CD4-positive, alpha-beta T cell (primary cell): ENCODE results near the gene NIPAL4. TPM values are rescaled to one million over a fixed set of nuclear protein-coding genes. Genes with fewer than 3 reads are reported as not detected.

ENCODE experiments used
- ATAC-seq: fragments of 200-7000 bp; cut with Tn5 transposase; one replicate; pipeline ENCODE4 v1.10.0; 2022; ENCODE audit warnings: mild to moderate bottlenecking; ENCODE audit not compliant: poor library complexity
- CTCF ChIA-PET: fragments of 350-600 bp; sonication (Branson Sonifier 250); formaldehyde crosslinking; loops from one replicate; lab custom pipeline; 2021; ENCODE audit warnings: antibody characterized with exemption, inconsistent platforms; lab: Charles Lee
- POLR2A ChIA-PET: fragments of 350-600 bp; sonication (Branson Sonifier 250); formaldehyde crosslinking; loops from one replicate; lab custom pipeline; 2021; ENCODE audit warnings: antibody characterized with exemption, inconsistent platforms; lab: Charles Lee
- DNase-seq, 14 experiments: peaks; one replicate each; pipeline ENCODE4 v3.0.0-alpha.2; 2013 to 2020; ENCODE audit warnings: mixed read lengths in 2 of 14
- H3K27ac ChIP-seq, 2 donors: one replicate each; pipeline versions ENCODE4 v1.5.1 to v1.7.0; 2013; ENCODE audit warnings: low read length in 2 of 2, low read depth in 1 of 2, mild to moderate bottlenecking in 1 of 2
- H3K27me3 ChIP-seq, 2 experiments: 1 replicate in 1 of 2; 2 replicates in 1 of 2; pipeline versions ENCODE4 v1.6.1 to v1.7.0; 2013; ENCODE audit warnings: low read length in 2 of 2, control low read depth in 1 of 2, mild to moderate bottlenecking in 1 of 2, moderate library complexity in 1 of 2; ENCODE audit not compliant: insufficient read depth in 2 of 2, control insufficient read depth in 1 of 2
- H3K36me3 ChIP-seq: one replicate; pipeline ENCODE4 v1.6.1; 2013; ENCODE audit warnings: low read length, control low read depth; ENCODE audit not compliant: insufficient read depth
- H3K4me1 ChIP-seq: one replicate; pipeline ENCODE4 v1.6.1; 2013; ENCODE audit warnings: low read length, control low read depth; ENCODE audit not compliant: insufficient read depth
- H3K4me3 ChIP-seq: one replicate; pipeline ENCODE4 v1.5.1; 2013; ENCODE audit warnings: mild to moderate bottlenecking, low read length, moderate library complexity
- H3K9me3 ChIP-seq, 2 experiments: 1 replicate in 1 of 2; 2 replicates in 1 of 2; pipeline versions ENCODE4 v1.6.1 to v1.7.0; 2013; ENCODE audit warnings: low read length in 2 of 2, mild to moderate bottlenecking in 2 of 2, control low read depth in 1 of 2, moderate library complexity in 1 of 2; ENCODE audit not compliant: control insufficient read depth in 1 of 2, insufficient read depth in 1 of 2
- H3K27ac Mint-ChIP-seq: one replicate; pipeline ENCODE4 v1.8.0; 2020; ENCODE audit warnings: mixed read lengths
- H3K27me3 Mint-ChIP-seq: one replicate; pipeline ENCODE4 v1.8.0; 2021; ENCODE audit warnings: mixed read lengths
- H3K36me3 Mint-ChIP-seq: one replicate; pipeline ENCODE4 v1.8.0; 2021; ENCODE audit warnings: low read depth, mixed read lengths
- H3K4me1 Mint-ChIP-seq: one replicate; pipeline ENCODE4 v1.8.0; 2021; ENCODE audit warnings: low read depth, mixed read lengths
- H3K4me3 Mint-ChIP-seq: one replicate; pipeline ENCODE4 v1.8.0; 2020; ENCODE audit warnings: mild to moderate bottlenecking, mixed read lengths
- H3K9me3 Mint-ChIP-seq: one replicate; pipeline ENCODE4 v1.8.0; 2020; ENCODE audit warnings: mixed read lengths
- CTCF ChIP-seq: fragments of 200-600 bp; IDR thresholded peaks from one replicate; pipeline ENCODE4 v1.8.0; 2022; ENCODE audit warnings: antibody characterized with exemption, mild to moderate bottlenecking
- intact Hi-C, 2 experiments: fragments of 100-400 bp; cut with DNase I in 1 of 2; cut with micrococcal nuclease in 1 of 2; formaldehyde crosslinking; loops; one replicate each; pipeline versions ENCODE4 v1.15.1 to v1.9.0; 2023 to 2025; cut with DNase I, micrococcal nuclease
- total RNA-seq, 174 experiments: library from RNA in 2 of 174; stranded (reverse) in 2 of 174; gene quantifications; one replicate each; pipeline ENCODE4 v1.2.3 and lab custom pipeline; 2021 to 2026

Gene NIPAL4
- total RNA-seq, 2 experiments from 2014 or later = 0.16 to 0.45 TPM

- CTCF ChIA-PET = interaction anchor here (1.3 kb wide), 1 partner anchor 24 kb away, joined by 3 read pairs; no protein-coding TSS in a partner anchor
- ATAC-seq = no peak
- TF ChIP-seq CTCF = no peak
- intact Hi-C loops = loop anchor here in 1 of 2 experiments (10.0 kb wide), 1 partner anchor 339 kb away; no protein-coding TSS in a partner anchor
- no peak for DNase-seq
- H3K27ac ChIP-seq = no peak overlapping the region
- peaks cover 16% of the 10 kb centered on the region for H3K36me3 ChIP-seq
- peaks cover 1% of the 10 kb centered on the region for H3K4me1 ChIP-seq
- POLR2A ChIA-PET = no interaction called here
- Mint-ChIP-seq H3K36me3 (peaks cover 12% of the 10 kb centered on the region), H3K27me3 (no peaks in the 10 kb centered on the region), H3K9me3 (no peaks in the 10 kb centered on the region), H3K4me1 (no peaks in the 10 kb centered on the region), H3K4me3 (no peak overlapping the region), H3K27ac (no peak overlapping the region)
- H3K27me3 ChIP-seq = no peaks in the 10 kb centered on the region
- no peaks in the 10 kb centered on the region for H3K9me3 ChIP-seq
- H3K4me3 ChIP-seq = no peak overlapping the region
Measured at GRCh38 chr5:157473383-157474320, 13.6 kb downstream of the NIPAL4 start.

- Histone ChIP-seq H3K9me3 (no peaks in the 10 kb centered on the region), H3K36me3 (peaks cover 32% of the 10 kb centered on the region), H3K4me1 (peaks cover 19% of the 10 kb centered on the region), H3K27me3 (no peaks in the 10 kb centered on the region), H3K4me3 (no peak overlapping the region), H3K27ac (no peak overlapping the region)
- POLR2A ChIA-PET = no interaction called here
- no peaks in the 10 kb centered on the region for H3K27me3 Mint-ChIP-seq
- CTCF ChIA-PET = interaction anchor here (0.6 kb wide), 1 partner anchor 18 kb away, joined by 3 read pairs; no protein-coding TSS in a partner anchor
- H3K9me3 Mint-ChIP-seq = no peaks in the 10 kb centered on the region
- H3K4me3 Mint-ChIP-seq = no peak overlapping the region
- intact Hi-C loops = loop anchor here (5.0 to 10.0 kb wide), 2 partner anchors 43 to 341 kb away; no protein-coding TSS in a partner anchor
- TF ChIP-seq CTCF = no peak
- no peak for DNase-seq
- no peak overlapping the region for H3K27ac Mint-ChIP-seq
- ATAC-seq = no peak
- no peaks in the 10 kb centered on the region for H3K4me1 Mint-ChIP-seq
- H3K36me3 Mint-ChIP-seq = peaks cover 12% of the 10 kb centered on the region
Measured at GRCh38 chr5:157475432-157475831, 15.4 kb downstream of the NIPAL4 start.

- intact Hi-C loops = loop anchor here (5.0 to 10.0 kb wide), 2 partner anchors 45 to 342 kb away; no protein-coding TSS in a partner anchor
- ChIA-PET CTCF (interaction anchor here (1.1 kb wide), 1 partner anchor 241 kb away, joined by 5 read pairs; no protein-coding TSS in a partner anchor), POLR2A (no interaction called here)
- no peak overlapping the region for H3K4me3 ChIP-seq
- H3K4me3 Mint-ChIP-seq = no peak overlapping the region
- no peaks in the 10 kb centered on the region for H3K9me3 ChIP-seq
- no peaks in the 10 kb centered on the region for H3K27me3 ChIP-seq
- H3K27ac ChIP-seq = no peak overlapping the region
- no peaks in the 10 kb centered on the region for H3K9me3 Mint-ChIP-seq
- peaks cover 16% of the 10 kb centered on the region for H3K36me3 Mint-ChIP-seq
- H3K4me1 Mint-ChIP-seq = no peaks in the 10 kb centered on the region
- DNase-seq (peak in 3 of 14 experiments; percentile 50 to 65 (median 62)), ATAC-seq (no peak)
- TF ChIP-seq CTCF = peak; percentile 67
- H3K27ac Mint-ChIP-seq = no peak overlapping the region
- H3K27me3 Mint-ChIP-seq = no peaks in the 10 kb centered on the region
- H3K36me3 ChIP-seq = peaks cover 46% of the 10 kb centered on the region
- peaks cover 30% of the 10 kb centered on the region for H3K4me1 ChIP-seq
Measured at GRCh38 chr5:157476702-157477408, 16.8 kb downstream of the NIPAL4 start.
